Suprapubic skin (tissue), 4 donors: Measurements from ENCODE around the gene CAT. TPM values are rescaled to one million over a fixed set of nuclear protein-coding genes. Genes with fewer than 3 reads are reported as not detected.

Experiments used
- DNase-seq, 2 donors: peaks; one replicate each; pipeline ENCODE4 v3.0.0-alpha.2; 2019; ENCODE audit warnings: low spot score in 2 of 2
- H3K27ac ChIP-seq: fragments of 200-600 bp; sonication (generic); one replicate; pipeline ENCODE4 v1.5.1; 2019
- H3K27me3 ChIP-seq: fragments of 200-600 bp; sonication (generic); one replicate; pipeline ENCODE4 v1.5.1; 2019
- H3K36me3 ChIP-seq: fragments of 200-600 bp; sonication (generic); one replicate; pipeline ENCODE4 v1.5.1; 2019
- H3K4me1 ChIP-seq: fragments of 200-600 bp; sonication (generic); one replicate; pipeline ENCODE4 v1.5.1; 2019
- H3K4me3 ChIP-seq: fragments of 200-600 bp; sonication (generic); one replicate; pipeline ENCODE4 v1.5.1; 2019; ENCODE audit warnings: mild to moderate bottlenecking
- H3K9me3 ChIP-seq: fragments of 200-600 bp; sonication (generic); one replicate; pipeline ENCODE4 v1.5.1; 2019
- EP300 ChIP-seq: sonication (generic); formaldehyde crosslinking; IDR thresholded peaks from one replicate; pipeline ENCODE4 v1.6.1; 2017; ENCODE audit warnings: antibody characterized with exemption
- POLR2A ChIP-seq, 2 donors: fragments of 450-650 bp; IDR thresholded peaks; one replicate each; pipeline ENCODE4 v1.6.1; 2017; ENCODE audit warnings: antibody characterized with exemption in 2 of 2, mild to moderate bottlenecking in 2 of 2, moderate library complexity in 2 of 2
- POLR2AphosphoS5 ChIP-seq, 3 donors: sonication (generic); formaldehyde crosslinking; IDR thresholded peaks; one replicate each; pipeline ENCODE4 v1.6.1; 2017; ENCODE audit warnings: antibody characterized with exemption in 3 of 3
- WGBS: methylation state at CpG from one replicate; pipeline ENCODE4 v1.1.5; 2018; 5-methylcytosine and 5-hydroxymethylcytosine counted together
- total RNA-seq, 4 donors: library from RNA; depleted of rRNA; stranded (reverse); fragments of >200 nt; gene quantifications; one replicate each; pipeline ENCODE4 v1.1.0, GENCODE V29; 2016
- TF ChIP-seq, protein P1 (sequence below), 2 donors: fragments of 200-600 bp in 1 of 2; fragments of 450-650 bp in 1 of 2; sonication (generic) in 1 of 2; IDR thresholded peaks; one replicate each; pipeline ENCODE4 v1.5.1; 2016 to 2019; ENCODE audit warnings: antibody characterized with exemption in 2 of 2, mild to moderate bottlenecking in 1 of 2, moderate library complexity in 1 of 2

Gene CAT
- total RNA-seq, 4 donors from 2014 or later, result 122 to 193 (median 133) TPM

DNA sequence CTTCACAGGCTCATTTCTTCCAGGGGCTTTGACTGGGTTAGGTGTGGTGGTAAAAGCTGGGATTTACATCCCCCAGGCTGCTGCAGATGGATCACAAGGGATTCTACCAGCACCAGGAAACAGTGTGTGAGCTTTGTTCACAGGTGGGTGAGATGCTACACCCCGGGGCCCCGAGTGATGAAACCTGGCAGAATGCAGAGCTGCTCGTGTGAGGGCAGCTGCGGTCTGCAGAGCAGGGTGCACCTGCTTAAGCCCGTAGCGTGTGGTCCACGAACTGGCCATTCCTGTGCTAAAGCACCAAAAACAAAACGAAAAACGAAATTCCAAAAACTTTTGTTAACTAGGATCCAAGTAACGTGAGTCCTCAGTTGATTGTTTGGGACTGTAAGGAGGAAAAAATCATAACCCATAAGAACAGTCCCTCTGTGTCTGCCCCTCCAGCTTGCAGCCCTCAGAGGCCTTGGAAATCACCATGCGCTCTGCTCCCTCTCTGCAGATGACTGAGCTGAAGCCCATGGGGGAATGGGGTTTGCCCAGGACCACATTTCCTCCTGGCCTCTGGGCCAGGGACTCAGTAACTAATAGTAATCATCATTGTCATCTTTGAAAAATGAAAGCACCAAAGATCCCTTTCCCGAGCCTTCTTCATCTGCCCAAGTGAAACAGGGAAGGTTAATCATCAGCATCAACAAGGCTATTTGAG is 50.3 kb downstream of the CAT start:
- no peak overlapping the region for H3K27ac ChIP-seq
- WGBS, result 92% methylated on average over 12 of the region's 12 CpGs
- TF ChIP-seq POLR2A (IDR thresholded peaks at IDR 0.05), result no peak
- no peak for TF ChIP-seq EP300
- no peak for TF ChIP-seq POLR2AphosphoS5 (IDR thresholded peaks at IDR 0.05)
- TF ChIP-seq, protein P1, sequence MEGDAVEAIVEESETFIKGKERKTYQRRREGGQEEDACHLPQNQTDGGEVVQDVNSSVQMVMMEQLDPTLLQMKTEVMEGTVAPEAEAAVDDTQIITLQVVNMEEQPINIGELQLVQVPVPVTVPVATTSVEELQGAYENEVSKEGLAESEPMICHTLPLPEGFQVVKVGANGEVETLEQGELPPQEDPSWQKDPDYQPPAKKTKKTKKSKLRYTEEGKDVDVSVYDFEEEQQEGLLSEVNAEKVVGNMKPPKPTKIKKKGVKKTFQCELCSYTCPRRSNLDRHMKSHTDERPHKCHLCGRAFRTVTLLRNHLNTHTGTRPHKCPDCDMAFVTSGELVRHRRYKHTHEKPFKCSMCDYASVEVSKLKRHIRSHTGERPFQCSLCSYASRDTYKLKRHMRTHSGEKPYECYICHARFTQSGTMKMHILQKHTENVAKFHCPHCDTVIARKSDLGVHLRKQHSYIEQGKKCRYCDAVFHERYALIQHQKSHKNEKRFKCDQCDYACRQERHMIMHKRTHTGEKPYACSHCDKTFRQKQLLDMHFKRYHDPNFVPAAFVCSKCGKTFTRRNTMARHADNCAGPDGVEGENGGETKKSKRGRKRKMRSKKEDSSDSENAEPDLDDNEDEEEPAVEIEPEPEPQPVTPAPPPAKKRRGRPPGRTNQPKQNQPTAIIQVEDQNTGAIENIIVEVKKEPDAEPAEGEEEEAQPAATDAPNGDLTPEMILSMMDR (IDR thresholded peaks at IDR 0.05), result no peak
- H3K27me3 ChIP-seq, result no peaks in the 10 kb centered on the region
- no peaks in the 10 kb centered on the region for H3K9me3 ChIP-seq
- H3K4me3 ChIP-seq, result no peak overlapping the region
- no peaks in the 10 kb centered on the region for H3K4me1 ChIP-seq
- no peaks in the 10 kb centered on the region for H3K36me3 ChIP-seq
- DNase-seq, result no peak

DNA sequence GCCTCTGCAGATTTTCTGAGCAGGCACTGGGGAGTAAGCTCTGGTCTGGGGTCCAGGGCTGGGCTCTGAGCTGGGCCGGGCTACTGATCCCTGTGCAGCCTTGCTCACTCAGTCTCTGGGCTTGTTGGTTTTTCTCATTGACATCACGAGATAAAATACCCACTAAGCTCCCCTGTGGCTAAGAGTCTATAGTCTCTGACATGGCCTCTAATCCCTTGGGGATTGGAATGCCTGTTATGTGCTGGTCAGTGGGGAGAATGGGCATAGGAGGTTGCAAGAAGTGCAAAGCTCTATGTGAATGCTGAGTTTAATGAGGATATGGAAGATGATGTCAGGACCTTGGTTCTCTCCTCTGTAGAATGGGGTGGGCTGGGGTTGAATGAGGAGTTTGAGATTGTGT is 51.6 kb downstream of the CAT start:
- Histone ChIP-seq H3K36me3 (no peaks in the 10 kb centered on the region), H3K9me3 (no peaks in the 10 kb centered on the region), H3K4me3 (no peak overlapping the region), H3K27me3 (peaks cover under 1% of the 10 kb centered on the region), H3K27ac (no peak overlapping the region), H3K4me1 (no peaks in the 10 kb centered on the region)
- WGBS, result 94% methylated on average over 2 of the region's 2 CpGs
- no peak for TF ChIP-seq POLR2A (IDR thresholded peaks at IDR 0.05)
- TF ChIP-seq EP300, result no peak
- TF ChIP-seq, protein P1 (IDR thresholded peaks at IDR 0.05), result no peak
- TF ChIP-seq POLR2AphosphoS5 (IDR thresholded peaks at IDR 0.05), result no peak
- no peak for DNase-seq

DNA sequence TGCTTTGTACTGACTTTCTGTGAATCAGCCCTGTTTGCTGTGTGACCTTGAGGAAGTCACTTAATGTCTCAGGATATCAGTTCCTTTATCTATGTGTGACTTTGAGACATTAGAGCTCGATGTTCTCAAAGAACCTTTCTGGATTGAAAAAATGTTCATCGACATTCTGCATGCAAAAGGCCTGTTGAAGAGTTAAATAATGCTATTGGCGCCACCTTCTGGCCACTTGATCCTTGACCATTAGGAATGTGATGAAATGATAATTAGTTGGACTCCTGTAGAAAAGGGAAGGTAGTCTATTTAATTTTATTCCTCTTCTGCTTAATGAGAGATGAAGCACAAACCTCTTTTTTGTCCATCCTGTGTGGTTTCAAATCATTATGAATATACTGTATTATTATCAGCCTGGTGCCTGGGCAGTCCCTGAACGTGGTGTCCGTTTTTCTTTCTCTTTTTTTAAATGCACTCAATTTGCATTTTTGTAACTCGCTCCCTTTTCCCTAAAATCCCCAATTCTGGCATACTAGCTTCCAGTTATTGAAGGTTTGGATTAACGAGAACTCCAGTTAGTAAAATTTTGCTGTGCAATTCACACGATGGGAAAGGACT is 54.2 kb downstream of the CAT start:
- no peaks in the 10 kb centered on the region for H3K36me3 ChIP-seq
- no peak overlapping the region for H3K27ac ChIP-seq
- no peak for TF ChIP-seq POLR2AphosphoS5 (IDR thresholded peaks at IDR 0.05)
- TF ChIP-seq, protein P1 (IDR thresholded peaks at IDR 0.05), result peak; percentile 17 to 48
- TF ChIP-seq EP300, result no peak
- no peak for TF ChIP-seq POLR2A (IDR thresholded peaks at IDR 0.05)
- no peak for DNase-seq
- no peaks in the 10 kb centered on the region for H3K4me1 ChIP-seq
- no peak overlapping the region for H3K4me3 ChIP-seq
- H3K27me3 ChIP-seq, result peaks cover 4% of the 10 kb centered on the region
- 46% methylated on average over 8 of the region's 8 CpGs for WGBS
- H3K9me3 ChIP-seq, result no peaks in the 10 kb centered on the region

- TF ChIP-seq POLR2A (IDR thresholded peaks at IDR 0.05), result no peak
- DNase-seq, result no peak
- H3K9me3 ChIP-seq, result no peaks in the 10 kb centered on the region
- no peaks in the 10 kb centered on the region for H3K4me1 ChIP-seq
- H3K4me3 ChIP-seq, result no peak overlapping the region
- 76% methylated on average over 8 of the region's 8 CpGs for WGBS
- no peaks in the 10 kb centered on the region for H3K36me3 ChIP-seq
- H3K27ac ChIP-seq, result no peak overlapping the region
- H3K27me3 ChIP-seq, result peaks cover 4% of the 10 kb centered on the region
Measured at GRCh38 chr11:34493468-34493867, 54.7 kb downstream of the CAT start.

DNA sequence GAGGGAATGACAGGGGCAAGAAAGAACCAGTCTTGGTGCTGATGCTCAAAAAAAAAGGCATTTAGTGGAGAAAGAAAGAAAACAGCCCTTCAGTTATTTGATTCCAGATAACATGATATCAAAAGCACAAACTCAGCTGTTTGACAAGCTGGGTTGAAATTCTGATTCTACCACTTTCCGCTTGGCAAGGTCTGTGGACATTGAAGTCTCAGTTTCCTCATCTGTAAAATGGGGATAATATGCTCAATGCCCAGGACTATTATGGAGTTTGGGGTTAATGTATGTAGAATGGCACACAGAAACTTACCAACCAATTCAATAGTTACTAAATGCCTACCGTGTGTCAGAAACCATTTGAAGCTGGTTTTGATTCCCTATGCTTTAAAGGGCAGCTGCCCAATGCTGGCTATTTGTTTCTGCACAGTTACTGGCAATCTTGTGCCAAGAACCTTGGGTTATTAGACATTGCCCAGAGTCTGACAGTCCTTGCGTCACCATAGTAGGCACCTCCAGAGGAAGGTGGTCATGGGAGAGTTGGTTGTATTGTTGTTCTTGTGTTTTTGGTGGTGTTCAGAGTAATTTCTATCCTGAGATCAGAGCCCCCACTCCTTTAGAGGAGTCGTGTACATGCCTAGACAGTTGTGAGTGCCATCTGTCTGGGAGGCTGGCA is 55.3 kb downstream of the CAT start:
- Histone ChIP-seq H3K36me3 (no peaks in the 10 kb centered on the region), H3K4me1 (no peaks in the 10 kb centered on the region), H3K27ac (no peak overlapping the region), H3K9me3 (no peaks in the 10 kb centered on the region), H3K27me3 (peaks cover 4% of the 10 kb centered on the region), H3K4me3 (no peak overlapping the region)
- DNase-seq, result no peak
- 77% methylated on average over 4 of the region's 4 CpGs for whole genome bisulfite sequencing
- TF ChIP-seq EP300 (no peak), POLR2A (IDR thresholded peaks at IDR 0.05) (no peak), POLR2AphosphoS5 (IDR thresholded peaks at IDR 0.05) (no peak)
- TF ChIP-seq, protein P1 (IDR thresholded peaks at IDR 0.05), result no peak
